ENCODE measurements around the gene MRPL33. TPM values are rescaled to one million over a fixed set of nuclear protein-coding genes. Genes with fewer than 3 reads are reported as not detected.
A peak's percentile ranks its signal among the peaks of the same experiment; 100 is the strongest.

The MRPL33 gene
- total and polyA plus RNA-seq, 5 donors from 2014 or later, result 27.6 to 255 (median 244) TPM

- Mint-ChIP-seq H3K36me3 (peaks cover 4% of the 10 kb centered on the region), H3K4me3 (no peak overlapping the region), H3K27me3 (no peaks in the 10 kb centered on the region), H3K9me3 (no peaks in the 10 kb centered on the region), H3K4me1 (peaks cover 0 to 4% (median 0%) of the 10 kb centered on the region in 4 donors), H3K27ac (no peak overlapping the region)
- Histone ChIP-seq H3K4me3 (ENCODE audit: low read depth, low read length) (no peak overlapping the region), H3K9me3 (ENCODE audit: control insufficient read depth in 2 of 2, low read length in 2 of 2) (no peaks in the 10 kb centered on the region), H3K36me3 (ENCODE audit: control insufficient read depth, insufficient read depth, low read length) (no peaks in the 10 kb centered on the region), H3K27me3 (ENCODE audit: control insufficient read depth, insufficient read depth, low read length) (no peaks in the 10 kb centered on the region), H3K27ac (ENCODE audit: insufficient read depth, low read length, poor library complexity, severe bottlenecking) (no peak overlapping the region), H3K4me1 (ENCODE audit: control insufficient read depth, insufficient read depth, low read length, poor library complexity, severe bottlenecking) (no peaks in the 10 kb centered on the region)
- ATAC-seq (ENCODE audit: low read depth in 2 of 2), result no peak
- no peak for DNase-seq
Observed at GRCh38 chr2:27815860-27816438, 44.4 kb downstream of the MRPL33 start.

GRCh38 chr2:27822049-27822448 is 50.5 kb downstream of the MRPL33 start:
- Mint-ChIP-seq H3K27me3 (no peaks in the 10 kb centered on the region), H3K9me3 (peaks cover 0 to 6% (median 2%) of the 10 kb centered on the region in 7 donors), H3K36me3 (peaks cover 19% of the 10 kb centered on the region), H3K4me1 (no peaks in the 10 kb centered on the region), H3K27ac (no peak overlapping the region), H3K4me3 (no peak overlapping the region)
- DNase-seq (no peak), ATAC-seq (ENCODE audit: low read depth in 2 of 2) (no peak)
- Histone ChIP-seq H3K4me3 (ENCODE audit: low read depth, low read length) (no peak overlapping the region), H3K4me1 (ENCODE audit: control insufficient read depth, insufficient read depth, low read length, poor library complexity, severe bottlenecking) (no peaks in the 10 kb centered on the region), H3K36me3 (ENCODE audit: control insufficient read depth, insufficient read depth, low read length) (no peaks in the 10 kb centered on the region), H3K9me3 (ENCODE audit: control insufficient read depth in 2 of 2, low read length in 2 of 2) (peaks cover 3 to 7% of the 10 kb centered on the region in 2 experiments), H3K27me3 (ENCODE audit: control insufficient read depth, insufficient read depth, low read length) (no peaks in the 10 kb centered on the region), H3K27ac (ENCODE audit: insufficient read depth, low read length, poor library complexity, severe bottlenecking) (no peak overlapping the region)

DNA sequence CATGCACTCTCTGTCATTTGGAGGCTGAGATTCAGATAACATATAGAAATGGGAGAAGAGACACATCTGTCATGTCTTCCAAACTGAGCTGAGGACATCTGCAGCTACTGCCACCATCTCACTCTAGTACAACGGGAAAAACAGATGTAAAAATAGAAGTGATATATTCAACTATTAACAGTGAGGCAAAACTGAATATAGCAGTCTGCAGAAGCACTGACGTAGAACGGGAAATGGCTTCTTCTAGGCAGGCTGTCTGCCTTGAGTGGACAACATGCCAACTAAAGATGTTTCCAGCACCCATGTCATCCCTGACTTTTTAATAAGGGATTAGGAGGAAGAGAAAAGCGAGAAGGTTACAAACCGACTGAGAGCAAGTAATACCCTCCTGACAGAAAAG is 51.6 kb downstream of the MRPL33 start:
- Mint-ChIP-seq H3K27me3 (no peaks in the 10 kb centered on the region), H3K4me3 (peak overlapping the region in 1 of 4 donors; percentile 18), H3K27ac (no peak overlapping the region), H3K36me3 (peaks cover 18% of the 10 kb centered on the region), H3K9me3 (peaks cover 0 to 6% (median 2%) of the 10 kb centered on the region in 7 donors), H3K4me1 (no peaks in the 10 kb centered on the region)
- no peaks in the 10 kb centered on the region for H3K27me3 ChIP-seq (ENCODE audit: control insufficient read depth, insufficient read depth, low read length)
- no peak overlapping the region for H3K4me3 ChIP-seq (ENCODE audit: low read depth, low read length)
- H3K36me3 ChIP-seq (ENCODE audit: control insufficient read depth, insufficient read depth, low read length), result no peaks in the 10 kb centered on the region
- no peak overlapping the region for H3K27ac ChIP-seq (ENCODE audit: insufficient read depth, low read length, poor library complexity, severe bottlenecking)
- DNase-seq (no peak), ATAC-seq (ENCODE audit: low read depth in 2 of 2) (no peak)
- H3K4me1 ChIP-seq (ENCODE audit: control insufficient read depth, insufficient read depth, low read length, poor library complexity, severe bottlenecking), result no peaks in the 10 kb centered on the region
- peaks cover 3 to 7% of the 10 kb centered on the region in 2 experiments for H3K9me3 ChIP-seq (ENCODE audit: control insufficient read depth in 2 of 2, low read length in 2 of 2)

- H3K4me1 Mint-ChIP-seq, result no peaks in the 10 kb centered on the region
- Histone ChIP-seq H3K27me3 (ENCODE audit: control insufficient read depth, insufficient read depth, low read length) (no peaks in the 10 kb centered on the region), H3K4me1 (ENCODE audit: control insufficient read depth, insufficient read depth, low read length, poor library complexity, severe bottlenecking) (no peaks in the 10 kb centered on the region), H3K27ac (ENCODE audit: insufficient read depth, low read length, poor library complexity, severe bottlenecking) (no peak overlapping the region), H3K36me3 (ENCODE audit: control insufficient read depth, insufficient read depth, low read length) (no peaks in the 10 kb centered on the region), H3K9me3 (ENCODE audit: control insufficient read depth in 2 of 2, low read length in 2 of 2) (peaks cover 3 to 7% of the 10 kb centered on the region in 2 experiments), H3K4me3 (ENCODE audit: low read depth, low read length) (no peak overlapping the region)
- peaks cover 16% of the 10 kb centered on the region for H3K36me3 Mint-ChIP-seq
- H3K9me3 Mint-ChIP-seq, result peaks cover 0 to 6% (median 2%) of the 10 kb centered on the region in 7 donors
- no peak overlapping the region for H3K4me3 Mint-ChIP-seq
- ATAC-seq (ENCODE audit: low read depth in 2 of 2) (no peak), DNase-seq (no peak)
- no peaks in the 10 kb centered on the region for H3K27me3 Mint-ChIP-seq
- no peak overlapping the region for H3K27ac Mint-ChIP-seq
Observed at GRCh38 chr2:27823569-27823968, 52.0 kb downstream of the MRPL33 start.

DNA sequence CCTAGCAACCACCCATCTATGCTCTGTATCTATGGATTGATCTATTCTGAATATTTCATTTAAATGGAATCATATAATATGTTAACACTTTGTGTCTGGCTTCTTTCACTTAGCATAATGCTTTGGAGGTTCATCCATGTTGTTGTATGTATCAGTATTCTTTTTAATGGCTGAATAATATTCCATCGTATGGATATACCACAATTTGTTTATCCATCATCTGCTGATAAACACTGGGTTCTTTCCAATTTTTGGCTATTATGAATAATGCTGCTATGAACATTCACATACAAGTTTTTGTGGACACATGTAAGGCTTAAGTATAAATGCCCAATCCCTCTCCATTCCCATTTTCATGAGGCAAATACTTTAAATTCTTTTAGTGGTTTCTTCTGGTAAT is 52.9 kb downstream of the MRPL33 start:
- Histone ChIP-seq H3K4me1 (ENCODE audit: control insufficient read depth, insufficient read depth, low read length, poor library complexity, severe bottlenecking) (no peaks in the 10 kb centered on the region), H3K27me3 (ENCODE audit: control insufficient read depth, insufficient read depth, low read length) (no peaks in the 10 kb centered on the region), H3K9me3 (ENCODE audit: control insufficient read depth in 2 of 2, low read length in 2 of 2) (peaks cover 3 to 7% of the 10 kb centered on the region in 2 experiments), H3K36me3 (ENCODE audit: control insufficient read depth, insufficient read depth, low read length) (no peaks in the 10 kb centered on the region), H3K27ac (ENCODE audit: insufficient read depth, low read length, poor library complexity, severe bottlenecking) (no peak overlapping the region), H3K4me3 (ENCODE audit: low read depth, low read length) (no peak overlapping the region)
- no peak for ATAC-seq (ENCODE audit: low read depth in 2 of 2)
- DNase-seq, result no peak
- Mint-ChIP-seq H3K27me3 (no peaks in the 10 kb centered on the region), H3K9me3 (peaks cover 0 to 6% (median 2%) of the 10 kb centered on the region in 7 donors), H3K36me3 (peaks cover 16% of the 10 kb centered on the region), H3K4me3 (no peak overlapping the region), H3K27ac (no peak overlapping the region), H3K4me1 (no peaks in the 10 kb centered on the region)

DNA sequence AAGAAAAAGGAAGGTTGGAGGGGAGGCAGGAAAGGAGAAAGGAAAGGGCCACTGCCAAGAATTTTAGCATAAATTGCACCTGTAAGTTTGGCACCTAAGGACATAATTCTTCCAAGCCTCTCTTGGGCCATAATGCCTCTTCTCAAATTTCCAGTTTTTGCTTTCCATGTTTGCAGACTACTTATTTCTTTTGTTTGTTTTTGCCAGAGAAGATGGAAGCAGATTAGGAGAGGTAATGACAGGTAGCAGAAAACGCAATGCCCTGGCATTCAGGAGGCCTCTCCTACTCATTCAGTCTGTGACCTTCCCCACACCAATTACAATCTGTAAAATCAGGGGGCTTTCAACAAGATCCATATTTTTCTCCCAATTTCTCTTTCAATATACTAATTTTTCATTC is 56.8 kb downstream of the MRPL33 start:
- Histone ChIP-seq H3K4me3 (ENCODE audit: low read depth, low read length) (no peak overlapping the region), H3K27ac (ENCODE audit: insufficient read depth, low read length, poor library complexity, severe bottlenecking) (no peak overlapping the region), H3K4me1 (ENCODE audit: control insufficient read depth, insufficient read depth, low read length, poor library complexity, severe bottlenecking) (no peaks in the 10 kb centered on the region), H3K36me3 (ENCODE audit: control insufficient read depth, insufficient read depth, low read length) (no peaks in the 10 kb centered on the region), H3K9me3 (ENCODE audit: control insufficient read depth in 2 of 2, low read length in 2 of 2) (peaks cover 3 to 7% of the 10 kb centered on the region in 2 experiments), H3K27me3 (ENCODE audit: control insufficient read depth, insufficient read depth, low read length) (no peaks in the 10 kb centered on the region)
- DNase-seq (no peak), ATAC-seq (ENCODE audit: low read depth in 2 of 2) (no peak)
- H3K27me3 Mint-ChIP-seq, result peaks cover 4% of the 10 kb centered on the region
- peaks cover 0 to 6% (median 3%) of the 10 kb centered on the region in 7 donors for H3K9me3 Mint-ChIP-seq
- peaks cover 37% of the 10 kb centered on the region for H3K36me3 Mint-ChIP-seq
- H3K27ac Mint-ChIP-seq, result no peak overlapping the region
- no peak overlapping the region for H3K4me3 Mint-ChIP-seq
- no peaks in the 10 kb centered on the region for H3K4me1 Mint-ChIP-seq

Other genes with a start within 250 kb of the MRPL33 start
- gene ZNF512, start 188.7 kb upstream of the MRPL33 start, total RNA-seq, result 29.3 TPM
- gene ZNF512, start 188.7 kb upstream of the MRPL33 start, polyA plus RNA-seq, result 10 to 100 TPM; 29.3 to 47.8 (median 39.6) TPM
- gene CCDC121, start 142.7 kb upstream of the MRPL33 start, total RNA-seq, result 0.79 TPM
- gene CCDC121, start 142.7 kb upstream of the MRPL33 start, polyA plus RNA-seq, result 1 to 10 TPM in 2 of 4 donors, under 1 TPM in 2; 0.49 to 2.4 (median 0.96) TPM
- 27.8 TPM for gene GPN1, start 142.7 kb upstream of the MRPL33 start, total RNA-seq
- 10 to 100 TPM; 74.2 to 85.0 (median 76.4) TPM for gene GPN1, start 142.7 kb upstream of the MRPL33 start, polyA plus RNA-seq
- gene SUPT7L, start 108.1 kb upstream of the MRPL33 start, total RNA-seq, result 51.4 TPM
- gene SUPT7L, start 108.1 kb upstream of the MRPL33 start, polyA plus RNA-seq, result 10 to 100 TPM; 18.3 to 23.9 (median 20.9) TPM
- gene SLC4A1AP, start 107.8 kb upstream of the MRPL33 start, total RNA-seq, result 20.8 TPM
- gene SLC4A1AP, start 107.8 kb upstream of the MRPL33 start, polyA plus RNA-seq, result 10 to 100 TPM; 25.2 to 28.3 (median 26.7) TPM
- gene RBKS, start 118.7 kb downstream of the MRPL33 start, total RNA-seq, result 25.3 TPM
- 1 to 10 TPM; 3.7 to 4.2 (median 3.9) TPM for gene RBKS, start 118.7 kb downstream of the MRPL33 start, polyA plus RNA-seq
- 42.9 TPM for gene BABAM2, start 119.0 kb downstream of the MRPL33 start, total RNA-seq
- gene BABAM2, start 119.0 kb downstream of the MRPL33 start, polyA plus RNA-seq, result 10 to 100 TPM; 53.9 to 70.0 (median 58.8) TPM

Data from CD4-positive, CD25-positive, alpha-beta regulatory T cell (primary cell).